Common myeloid progenitor, CD34-positive (primary cell): ENCODE measurements around the gene ST14.

Experiments used
- CTCF ChIA-PET: fragments of 350-600 bp; sonication (Branson Sonifier 250); formaldehyde crosslinking; loops from one replicate; lab custom pipeline; 2021; ENCODE audit warnings: antibody characterized with exemption; lab: Charles Lee
- POLR2A ChIA-PET: fragments of 350-600 bp; sonication (Branson Sonifier 250); formaldehyde crosslinking; loops from one replicate; lab custom pipeline; 2021; ENCODE audit warnings: antibody characterized with exemption; lab: Charles Lee
- DNase-seq, 3 donors: peaks; one replicate each; pipeline versions ENCODE4 v3.0.0 to v3.0.0-alpha.2; 2013
- H3K27ac ChIP-seq, 2 experiments: 1 replicate in 1 of 2; 2 replicates in 1 of 2; pipeline ENCODE4 v1.7.0; 2013; ENCODE audit warnings: inconsistent platforms in 2 of 2, low read length in 2 of 2, mild to moderate bottlenecking in 2 of 2, low read depth in 1 of 2, moderate library complexity in 1 of 2; ENCODE audit not compliant: severe bottlenecking in 2 of 2, insufficient read depth in 1 of 2, poor library complexity in 1 of 2
- H3K27me3 ChIP-seq, 5 experiments: replicated peaks in 2 of 5; 1 replicate in 3 of 5; 2 replicates in 2 of 5; pipeline versions ENCODE4 v1.6.1 to v1.7.0; 2013; ENCODE audit warnings: low read length in 4 of 5, mild to moderate bottlenecking in 2 of 5, moderate library complexity in 2 of 5, inconsistent platforms in 1 of 5; ENCODE audit not compliant: insufficient read depth in 5 of 5, control insufficient read depth in 4 of 5
- H3K36me3 ChIP-seq, 4 experiments: 1 replicate in 2 of 4; 2 replicates in 2 of 4; pipeline versions ENCODE4 v1.6.1 to v1.7.0; 2013; ENCODE audit warnings: low read length in 3 of 4, control low read depth in 1 of 4, mild to moderate bottlenecking in 1 of 4; ENCODE audit not compliant: control insufficient read depth in 4 of 4, insufficient read depth in 4 of 4
- H3K4me1 ChIP-seq, 4 experiments: 1 replicate in 3 of 4; 2 replicates in 1 of 4; pipeline versions ENCODE4 v1.6.1 to v1.7.1; 2013; ENCODE audit warnings: low read length in 3 of 4, mild to moderate bottlenecking in 3 of 4, control low read depth in 1 of 4, inconsistent platforms in 1 of 4, moderate library complexity in 1 of 4; ENCODE audit not compliant: control insufficient read depth in 4 of 4, insufficient read depth in 4 of 4; ENCODE audit errors: control extremely low read depth in 1 of 4
- H3K4me3 ChIP-seq, 7 experiments: 1 replicate in 4 of 7; 2 replicates in 3 of 7; pipeline versions ENCODE4 v1.5.1 to v1.7.0; 2013; ENCODE audit warnings: mild to moderate bottlenecking in 7 of 7, low read length in 6 of 7, moderate library complexity in 6 of 7, inconsistent platforms in 2 of 7, low read depth in 2 of 7, control low read depth in 1 of 7; ENCODE audit not compliant: insufficient read depth in 4 of 7, control insufficient read depth in 1 of 7; ENCODE audit errors: extremely low read depth in 1 of 7
- H3K9me3 ChIP-seq, 5 experiments: 1 replicate in 4 of 5; 2 replicates in 1 of 5; pipeline versions ENCODE4 v1.6.1 to v1.7.1; 2013; ENCODE audit warnings: low read length in 4 of 5, mild to moderate bottlenecking in 2 of 5, inconsistent platforms in 1 of 5, low read depth in 1 of 5, moderate library complexity in 1 of 5; ENCODE audit not compliant: control insufficient read depth in 4 of 5, insufficient read depth in 2 of 5; ENCODE audit errors: control extremely low read depth in 1 of 5
- WGBS: methylation state at CpG from one replicate; pipeline ENCODE4 v1.1.5; 2013; ENCODE audit not compliant: insufficient coverage; 5-methylcytosine and 5-hydroxymethylcytosine counted together

Gene ST14

DNA sequence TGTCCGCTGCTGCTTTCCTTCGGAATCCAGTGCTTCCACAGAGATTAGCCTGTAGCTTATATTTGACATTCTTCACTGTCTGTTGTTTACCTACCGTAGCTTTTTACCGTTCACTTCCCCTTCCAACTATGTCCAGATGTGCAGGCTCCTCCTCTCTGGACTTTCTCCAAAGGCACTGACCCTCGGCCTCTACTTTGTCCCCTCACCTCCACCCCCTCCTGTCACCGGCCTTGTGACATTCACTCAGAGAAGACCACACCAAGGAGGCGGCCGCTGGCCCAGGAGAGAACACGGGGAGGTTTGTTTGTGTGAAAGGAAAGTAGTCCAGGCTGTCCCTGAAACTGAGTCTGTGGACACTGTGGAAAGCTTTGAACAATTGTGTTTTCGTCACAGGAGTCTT, 15.4 kb upstream of the ST14 start:
- no peaks in the 10 kb centered on the region for H3K9me3 ChIP-seq
- H3K36me3 ChIP-seq = peaks cover 17 to 62% (median 35%) of the 10 kb centered on the region in 4 experiments
- no peak overlapping the region for H3K4me3 ChIP-seq
- no peaks in the 10 kb centered on the region for H3K27me3 ChIP-seq
- ChIA-PET CTCF (interaction anchor here (0.6 to 2.0 kb wide), 2 partner anchors 11 to 12 kb away, joined by 3 to 5 read pairs; no protein-coding TSS in a partner anchor), POLR2A (no interaction called here)
- peaks cover 3 to 26% (median 14%) of the 10 kb centered on the region in 4 experiments for H3K4me1 ChIP-seq
- no peak for DNase-seq
- 97% methylated on average over 5 of the region's 10 CpGs for WGBS
- no peak overlapping the region for H3K27ac ChIP-seq

DNA sequence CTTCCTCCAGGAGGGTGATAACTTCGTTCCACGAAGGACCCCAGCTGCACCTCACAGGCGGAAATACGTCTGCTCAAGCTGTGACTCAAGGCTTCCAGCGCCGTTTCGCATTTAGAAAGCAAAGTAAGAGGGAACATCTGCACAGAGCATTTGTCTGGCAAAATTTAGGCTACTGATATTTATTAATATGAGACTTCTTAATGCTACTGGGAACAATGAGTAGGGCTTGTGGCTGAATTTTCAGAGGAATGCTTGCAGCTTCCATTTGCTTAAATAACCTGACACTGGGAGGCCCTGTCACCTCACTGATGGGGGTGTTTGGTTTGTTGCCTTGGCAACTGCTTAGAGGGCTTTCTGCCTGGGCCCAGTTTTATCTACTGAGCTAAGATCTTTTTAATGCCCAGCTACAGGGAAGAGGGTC, 14.7 kb upstream of the ST14 start:
- peaks cover 3 to 26% (median 14%) of the 10 kb centered on the region in 4 experiments for H3K4me1 ChIP-seq
- no peaks in the 10 kb centered on the region for H3K9me3 ChIP-seq
- ChIA-PET CTCF (interaction anchor here (1.2 to 3.3 kb wide), 3 partner anchors 10 to 215 kb away, joined by 3 to 14 read pairs (median 4); no protein-coding TSS in a partner anchor), POLR2A (no interaction called here)
- peak in 1 of 3 donors; percentile 24 for DNase-seq
- 100% methylated on average over 2 of the region's 7 CpGs for WGBS
- no peak overlapping the region for H3K4me3 ChIP-seq
- no peak overlapping the region for H3K27ac ChIP-seq
- no peaks in the 10 kb centered on the region for H3K27me3 ChIP-seq
- H3K36me3 ChIP-seq = peaks cover 13 to 55% (median 32%) of the 10 kb centered on the region in 4 experiments

DNA sequence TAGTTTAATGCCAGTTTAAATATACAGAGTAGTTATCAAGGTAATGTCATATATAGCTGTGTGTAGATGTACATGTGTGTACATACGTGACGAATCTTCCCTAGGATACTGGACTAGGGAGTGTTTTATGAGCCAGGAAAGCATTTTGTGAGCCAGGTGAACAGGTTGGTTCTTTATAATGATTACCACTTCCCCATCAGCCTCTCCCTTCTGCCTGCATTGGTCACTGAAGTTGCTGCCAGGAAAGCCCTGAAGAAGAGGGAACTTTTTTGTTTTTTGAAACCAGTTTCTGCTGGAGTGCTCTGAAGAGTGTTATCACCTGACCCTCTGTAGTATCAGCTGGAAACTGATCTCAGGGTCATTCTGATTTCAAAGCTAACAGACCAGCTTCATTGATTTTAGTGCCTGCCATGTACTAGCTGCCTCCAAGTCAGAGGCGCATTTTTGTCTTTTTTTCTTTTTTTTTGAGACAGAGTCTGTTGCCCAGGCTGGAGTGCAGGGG, 14.2 kb upstream of the ST14 start:
- no peak for DNase-seq
- ChIA-PET CTCF (interaction anchor here (1.2 to 3.3 kb wide), 5 partner anchors 10 to 228 kb away, joined by 3 to 14 read pairs (median 4); no protein-coding TSS in a partner anchor), POLR2A (no interaction called here)
- Histone ChIP-seq H3K36me3 (peaks cover 13 to 50% (median 28%) of the 10 kb centered on the region in 4 experiments), H3K4me1 (peaks cover 3 to 26% (median 14%) of the 10 kb centered on the region in 4 experiments), H3K27ac (no peak overlapping the region), H3K4me3 (no peak overlapping the region), H3K9me3 (no peaks in the 10 kb centered on the region), H3K27me3 (no peaks in the 10 kb centered on the region)
- 100% methylated on average over 2 of the region's 3 CpGs for WGBS

DNA sequence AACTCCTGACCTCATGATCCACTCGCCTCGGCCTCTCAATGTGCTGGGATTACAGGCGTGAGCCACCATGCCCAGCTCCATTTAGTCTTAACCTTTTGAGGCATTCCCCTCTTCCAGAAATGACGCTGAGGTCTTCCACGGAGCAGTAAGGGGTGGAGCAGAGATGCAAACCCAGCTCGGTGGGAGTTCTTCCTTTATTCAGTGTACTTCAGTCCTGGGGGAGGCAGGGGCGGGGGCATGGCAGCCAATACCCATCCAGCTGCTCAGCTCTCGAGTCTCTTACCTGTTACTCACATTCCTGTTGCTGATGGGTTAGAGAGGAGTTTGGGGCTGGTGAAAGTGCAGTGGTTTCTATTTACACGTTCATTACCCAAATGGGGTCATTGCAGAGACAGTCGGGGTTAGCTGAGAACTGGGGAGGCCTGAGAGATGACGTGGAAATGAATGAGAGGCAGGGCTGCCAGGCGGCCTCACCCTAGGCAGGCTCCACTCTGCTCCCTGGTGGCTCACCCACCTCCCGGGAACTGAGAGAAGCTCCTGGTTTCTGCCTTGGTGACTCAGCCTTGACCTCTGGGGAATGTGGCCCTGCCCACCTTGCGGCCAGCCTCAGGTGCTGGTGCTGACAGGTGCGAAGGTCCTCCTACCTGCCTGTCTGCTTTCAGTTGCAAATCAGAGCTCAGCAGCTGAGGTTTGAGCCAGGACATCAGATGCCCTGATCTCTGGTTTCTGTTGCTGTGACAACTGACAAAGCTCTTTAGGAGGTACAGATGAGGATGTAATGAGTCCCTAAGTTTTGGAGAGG, 13.4 kb upstream of the ST14 start:
- peaks cover 13 to 46% (median 27%) of the 10 kb centered on the region in 4 experiments for H3K36me3 ChIP-seq
- no peak overlapping the region for H3K4me3 ChIP-seq
- no peak overlapping the region for H3K27ac ChIP-seq
- CTCF ChIA-PET = interaction anchor here (0.6 to 3.3 kb wide), 8 partner anchors 9 to 1522 kb away, joined by 3 to 14 read pairs (median 3); no protein-coding TSS in a partner anchor
- H3K27me3 ChIP-seq = no peaks in the 10 kb centered on the region
- no peak for DNase-seq
- peaks cover 3 to 26% (median 14%) of the 10 kb centered on the region in 4 experiments for H3K4me1 ChIP-seq
- POLR2A ChIA-PET = interaction anchor here (0.5 kb wide), 1 partner anchor 242 kb away, joined by 3 read pairs; no protein-coding TSS in a partner anchor
- 91% methylated on average over 12 of the region's 15 CpGs for WGBS
- no peaks in the 10 kb centered on the region for H3K9me3 ChIP-seq

DNA sequence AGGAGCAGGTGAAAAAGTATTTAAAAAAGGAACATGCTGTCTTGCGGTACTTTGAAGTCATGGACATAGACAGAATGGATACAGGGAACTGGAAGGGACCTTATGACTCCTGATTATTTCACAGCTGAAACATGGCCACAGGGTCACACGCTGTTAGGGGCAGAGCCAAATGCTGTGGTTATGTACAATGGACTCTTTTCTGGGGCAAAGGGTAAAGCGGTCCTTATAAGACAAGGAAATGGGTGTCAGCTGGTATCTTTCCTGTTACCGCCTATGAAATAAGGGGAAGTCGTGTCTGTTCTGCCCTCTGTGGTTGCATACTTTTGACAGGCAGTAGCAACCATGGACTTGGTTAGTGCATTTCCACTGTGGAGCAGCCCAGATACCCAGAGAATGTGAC, 12.8 kb upstream of the ST14 start:
- no peaks in the 10 kb centered on the region for H3K9me3 ChIP-seq
- peaks cover 13 to 40% (median 21%) of the 10 kb centered on the region in 4 experiments for H3K36me3 ChIP-seq
- no peaks in the 10 kb centered on the region for H3K27me3 ChIP-seq
- POLR2A ChIA-PET = no interaction called here
- H3K27ac ChIP-seq = no peak overlapping the region
- 15% methylated on average over 4 of the region's 5 CpGs for WGBS
- DNase-seq = peak; percentile 73 to 97 (median 94)
- CTCF ChIA-PET = interaction anchor here (0.7 to 3.3 kb wide), 4 partner anchors 12 to 1522 kb away, joined by 3 to 14 read pairs (median 4); no protein-coding TSS in a partner anchor
- H3K4me3 ChIP-seq = no peak overlapping the region
- H3K4me1 ChIP-seq = peaks cover 3 to 26% (median 14%) of the 10 kb centered on the region in 4 experiments

DNA sequence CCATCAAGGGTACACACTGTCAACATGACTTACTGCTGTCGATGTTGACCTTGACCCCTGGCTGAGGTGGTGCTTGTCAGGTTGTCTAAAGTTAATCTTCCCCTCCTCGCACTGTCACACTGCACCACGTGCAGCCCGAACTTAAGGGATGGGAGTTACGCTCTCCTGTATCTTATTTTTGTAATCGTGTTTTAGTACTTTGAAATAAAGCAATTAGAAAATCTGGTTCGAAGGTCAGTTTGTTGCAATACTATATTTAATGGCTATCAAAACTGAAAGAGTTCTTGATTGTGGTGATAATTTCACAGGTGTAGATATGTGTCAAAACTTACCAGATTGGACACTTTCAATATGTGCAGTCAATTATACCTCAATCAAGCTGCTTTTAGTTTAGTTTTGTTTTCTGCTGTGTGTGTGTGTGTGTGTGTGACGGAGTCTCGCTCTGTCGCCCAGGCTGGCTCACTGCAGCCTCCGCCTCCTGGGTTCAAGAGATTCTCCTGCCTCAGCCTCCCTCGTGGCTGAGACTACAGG, 10.7 kb upstream of the ST14 start:
- ChIA-PET POLR2A (no interaction called here), CTCF (no interaction called here)
- Histone ChIP-seq H3K36me3 (peaks cover 7 to 19% (median 9%) of the 10 kb centered on the region in 4 experiments), H3K27ac (no peak overlapping the region), H3K4me3 (no peak overlapping the region), H3K27me3 (no peaks in the 10 kb centered on the region), H3K9me3 (no peaks in the 10 kb centered on the region), H3K4me1 (peaks cover 3 to 26% (median 14%) of the 10 kb centered on the region in 4 experiments)
- DNase-seq = no peak
- 96% methylated on average over 4 of the region's 12 CpGs for WGBS
